Right lobe of liver (tissue), 6 donors: ENCODE results near the gene CTSW. TPM values are rescaled to one million over a fixed set of nuclear protein-coding genes. Genes with fewer than 3 reads are reported as not detected.
A peak's percentile ranks its signal among the peaks of the same experiment; 100 is the strongest.

Experiments used
- ATAC-seq, 4 donors: fragments of 200-7000 bp; cut with Tn5 transposase; one replicate each; pipeline ENCODE4 v1.9.1; 2020; ENCODE audit warnings: mild to moderate bottlenecking in 4 of 4, moderate library complexity in 4 of 4
- DNase-seq, 3 donors: peaks; one replicate each; pipeline ENCODE4 v3.0.0-alpha.2; 2020
- H3K27ac ChIP-seq, 3 donors: fragments of 200-600 bp; one replicate each; pipeline ENCODE4 v1.8.0; 2022
- H3K27me3 ChIP-seq, 2 donors: fragments of 200-600 bp; one replicate each; pipeline ENCODE4 v1.8.0; 2022
- H3K36me3 ChIP-seq, 4 donors: fragments of 200-600 bp; sonication (generic) in 1 of 4; one replicate each; pipeline versions ENCODE4 v1.5.1 to v1.8.0; 2017 to 2022; ENCODE audit warnings: control low read depth in 1 of 4
- H3K4me1 ChIP-seq, 4 donors: fragments of 200-600 bp; sonication (generic) in 1 of 4; one replicate each; pipeline versions ENCODE4 v1.5.1 to v1.8.0; 2017 to 2022; ENCODE audit warnings: control low read depth in 1 of 4
- H3K4me3 ChIP-seq, 3 donors: fragments of 200-600 bp; one replicate each; pipeline ENCODE4 v1.8.0; 2022
- H3K9me3 ChIP-seq, 4 donors: fragments of 200-600 bp; sonication (generic) in 1 of 4; one replicate each; pipeline versions ENCODE4 v1.5.1 to v1.8.0; 2017 to 2022; ENCODE audit warnings: control low read depth in 1 of 4
- POLR2A ChIP-seq: fragments of 450-650 bp; IDR thresholded peaks from one replicate; pipeline ENCODE4 v1.6.1; 2017; ENCODE audit warnings: antibody characterized with exemption, mild to moderate bottlenecking
- WGBS: methylation state at CpG from one replicate; pipeline ENCODE4 v1.1.6; 2018; ENCODE audit warnings: low coverage, low lambda C conversion rate; ENCODE audit not compliant: insufficient coverage; ENCODE audit errors: missing lambda C conversion rate; 5-methylcytosine and 5-hydroxymethylcytosine counted together
- intact Hi-C, 2 donors: fragments of 100-400 bp; cut with DNase I; formaldehyde crosslinking; loops; one replicate each; pipeline versions ENCODE4 v1.11.2 to v1.14.1; 2022
- total RNA-seq, 6 experiments: library from RNA; depleted of rRNA in 2 of 6; stranded (reverse); fragments of >200 nt in 2 of 6; fragmentation: NEBNext Ultra II Directional in 3 of 6; extraction: Animal tissue kit (Norgen Biotek cat#: 25700) in 3 of 6; gene quantifications; one replicate each; pipeline versions ENCODE4 v1.1.0 to v1.2.4, GENCODE V29; 2016 to 2023
- TF ChIP-seq, protein P1 (sequence below), 4 donors: fragments of 200-600 bp in 3 of 4; fragments of 450-650 bp in 1 of 4; IDR thresholded peaks; one replicate each; pipeline versions ENCODE4 v1.5.1 to v1.8.0; 2016 to 2022; ENCODE audit warnings: antibody characterized with exemption in 4 of 4, mild to moderate bottlenecking in 2 of 4
- donor health status: DM: no; HTN: yes; CAD: no.
- donor health status: DM: no; HTN: no; CAD: no.
- donor health status: DM: no; HTN: no; CAD: no.
- donor health status: DM: no; HTN: yes; CAD: no.
- donor health status: DM: no; HTN: yes; CAD: no.

The CTSW gene
- total RNA-seq, 6 experiments from 2014 or later = 0.49 to 1.3 (median 1.0) TPM

DNA sequence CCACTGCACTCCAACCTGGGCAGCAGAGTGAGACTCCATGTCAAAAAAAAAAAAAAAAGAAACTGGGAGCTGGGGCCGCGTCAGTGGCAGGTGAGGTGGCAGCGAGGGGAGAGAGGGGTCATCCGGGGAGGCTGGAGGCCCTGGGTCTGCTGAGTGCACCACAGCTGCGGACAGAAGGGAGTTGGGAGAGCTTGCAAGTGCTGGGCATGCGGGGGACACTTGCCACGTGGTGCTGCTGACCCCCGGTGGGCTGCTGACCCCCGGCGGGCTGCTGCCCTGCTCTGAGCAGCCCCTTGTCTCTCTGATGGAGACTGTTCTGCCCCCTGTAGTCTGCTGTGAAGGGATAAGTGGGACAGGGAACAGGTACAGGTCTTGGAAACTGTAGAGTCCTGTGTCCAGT lies 42.2 kb downstream of the CTSW start:
- DNase-seq = no peak
- H3K4me3 ChIP-seq = no peak overlapping the region
- no peaks in the 10 kb centered on the region for H3K9me3 ChIP-seq
- intact Hi-C loops = no loop called here
- 89% methylated on average over 10 of the region's 10 CpGs for WGBS
- no peak overlapping the region for H3K27ac ChIP-seq
- peaks cover 0 to 21% (median 9%) of the 10 kb centered on the region in 4 donors for H3K4me1 ChIP-seq
- no peak for ATAC-seq
- H3K36me3 ChIP-seq = peaks cover 0 to 11% (median 3%) of the 10 kb centered on the region in 4 donors
- H3K27me3 ChIP-seq = no peaks in the 10 kb centered on the region
- TF ChIP-seq, protein P1, sequence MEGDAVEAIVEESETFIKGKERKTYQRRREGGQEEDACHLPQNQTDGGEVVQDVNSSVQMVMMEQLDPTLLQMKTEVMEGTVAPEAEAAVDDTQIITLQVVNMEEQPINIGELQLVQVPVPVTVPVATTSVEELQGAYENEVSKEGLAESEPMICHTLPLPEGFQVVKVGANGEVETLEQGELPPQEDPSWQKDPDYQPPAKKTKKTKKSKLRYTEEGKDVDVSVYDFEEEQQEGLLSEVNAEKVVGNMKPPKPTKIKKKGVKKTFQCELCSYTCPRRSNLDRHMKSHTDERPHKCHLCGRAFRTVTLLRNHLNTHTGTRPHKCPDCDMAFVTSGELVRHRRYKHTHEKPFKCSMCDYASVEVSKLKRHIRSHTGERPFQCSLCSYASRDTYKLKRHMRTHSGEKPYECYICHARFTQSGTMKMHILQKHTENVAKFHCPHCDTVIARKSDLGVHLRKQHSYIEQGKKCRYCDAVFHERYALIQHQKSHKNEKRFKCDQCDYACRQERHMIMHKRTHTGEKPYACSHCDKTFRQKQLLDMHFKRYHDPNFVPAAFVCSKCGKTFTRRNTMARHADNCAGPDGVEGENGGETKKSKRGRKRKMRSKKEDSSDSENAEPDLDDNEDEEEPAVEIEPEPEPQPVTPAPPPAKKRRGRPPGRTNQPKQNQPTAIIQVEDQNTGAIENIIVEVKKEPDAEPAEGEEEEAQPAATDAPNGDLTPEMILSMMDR (IDR thresholded peaks at IDR 0.05) = no peak
- no peak for TF ChIP-seq POLR2A

DNA sequence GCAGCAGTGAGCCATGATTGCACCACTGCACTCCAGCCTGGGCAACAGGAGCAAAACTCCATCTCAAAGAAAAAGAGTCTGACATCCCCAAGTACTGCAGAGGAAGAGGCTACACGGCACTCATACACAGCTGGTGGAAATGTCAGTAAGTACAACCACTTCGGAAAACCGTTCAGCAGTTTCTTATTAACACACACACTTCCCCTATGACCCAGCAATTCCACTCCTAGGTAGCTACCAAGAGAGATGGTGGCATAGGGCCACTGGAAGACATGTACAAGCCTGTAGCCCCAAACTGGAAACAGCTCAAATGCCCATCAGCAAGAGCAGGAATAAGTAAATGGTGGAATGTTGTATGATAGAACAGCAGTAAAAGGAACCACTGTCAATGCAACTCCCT lies 42.9 kb downstream of the CTSW start:
- intact Hi-C loops = no loop called here
- TF ChIP-seq, protein P1 (IDR thresholded peaks at IDR 0.05) = no peak
- TF ChIP-seq POLR2A = no peak
- no peak overlapping the region for H3K4me3 ChIP-seq
- no peak for ATAC-seq
- H3K4me1 ChIP-seq = peaks cover 0 to 17% (median 8%) of the 10 kb centered on the region in 4 donors
- H3K27me3 ChIP-seq = no peaks in the 10 kb centered on the region
- no peak for DNase-seq
- H3K36me3 ChIP-seq = peaks cover 0 to 11% (median 3%) of the 10 kb centered on the region in 4 donors
- H3K9me3 ChIP-seq = no peaks in the 10 kb centered on the region
- H3K27ac ChIP-seq = no peak overlapping the region
- WGBS = 77% methylated on average over 3 of the region's 3 CpGs

- Histone ChIP-seq H3K36me3 (peaks cover 0 to 11% (median 3%) of the 10 kb centered on the region in 4 donors), H3K4me3 (no peak overlapping the region), H3K4me1 (peaks cover 0 to 6% (median 2%) of the 10 kb centered on the region in 4 donors), H3K27me3 (no peaks in the 10 kb centered on the region), H3K9me3 (no peaks in the 10 kb centered on the region), H3K27ac (no peak overlapping the region)
- WGBS = 29% methylated on average over 2 of the region's 2 CpGs
- intact Hi-C loops = no loop called here
- no peak for TF ChIP-seq POLR2A
- TF ChIP-seq, protein P1 (IDR thresholded peaks at IDR 0.05) = no peak
- ATAC-seq = no peak
- DNase-seq = no peak
These were observed 45.8 kb downstream of the CTSW start for GRCh38 chr11:65925397-65925796.

- DNase-seq (peak in 1 of 3 donors; percentile 36), ATAC-seq (peak; percentile 60 to 85 (median 68))
- Histone ChIP-seq H3K36me3 (peaks cover 0 to 4% (median 2%) of the 10 kb centered on the region in 4 donors), H3K9me3 (no peaks in the 10 kb centered on the region), H3K27ac (peak overlapping the region in 1 of 3 donors; percentile 15), H3K27me3 (no peaks in the 10 kb centered on the region), H3K4me3 (no peak overlapping the region), H3K4me1 (no peaks in the 10 kb centered on the region)
- intact Hi-C loops = no loop called here
- WGBS = 27% methylated on average over 3 of the region's 9 CpGs
- TF ChIP-seq, protein P1 (IDR thresholded peaks at IDR 0.05) = no peak
- TF ChIP-seq POLR2A = no peak
These were observed 48.3 kb downstream of the CTSW start for GRCh38 chr11:65927904-65928397.
